AG10803 (cell line): ENCODE results near the gene PLPPR1.

Experiments used
- DNase-seq: peaks from one replicate; pipeline ENCODE4 v3.0.0; 2010; ENCODE audit warnings: low read depth
- H3K4me3 ChIP-seq: 2 replicates; pipeline ENCODE4 v1.5.1; 2011; ENCODE audit warnings: mild to moderate bottlenecking, low read length, control low read depth
- CTCF ChIP-seq: conservative IDR thresholded peaks from 2 replicates; pipeline ENCODE4 v1.5.1; 2011; ENCODE audit warnings: mild to moderate bottlenecking, low read length, control low read depth, inconsistent platforms

The PLPPR1 gene

DNA sequence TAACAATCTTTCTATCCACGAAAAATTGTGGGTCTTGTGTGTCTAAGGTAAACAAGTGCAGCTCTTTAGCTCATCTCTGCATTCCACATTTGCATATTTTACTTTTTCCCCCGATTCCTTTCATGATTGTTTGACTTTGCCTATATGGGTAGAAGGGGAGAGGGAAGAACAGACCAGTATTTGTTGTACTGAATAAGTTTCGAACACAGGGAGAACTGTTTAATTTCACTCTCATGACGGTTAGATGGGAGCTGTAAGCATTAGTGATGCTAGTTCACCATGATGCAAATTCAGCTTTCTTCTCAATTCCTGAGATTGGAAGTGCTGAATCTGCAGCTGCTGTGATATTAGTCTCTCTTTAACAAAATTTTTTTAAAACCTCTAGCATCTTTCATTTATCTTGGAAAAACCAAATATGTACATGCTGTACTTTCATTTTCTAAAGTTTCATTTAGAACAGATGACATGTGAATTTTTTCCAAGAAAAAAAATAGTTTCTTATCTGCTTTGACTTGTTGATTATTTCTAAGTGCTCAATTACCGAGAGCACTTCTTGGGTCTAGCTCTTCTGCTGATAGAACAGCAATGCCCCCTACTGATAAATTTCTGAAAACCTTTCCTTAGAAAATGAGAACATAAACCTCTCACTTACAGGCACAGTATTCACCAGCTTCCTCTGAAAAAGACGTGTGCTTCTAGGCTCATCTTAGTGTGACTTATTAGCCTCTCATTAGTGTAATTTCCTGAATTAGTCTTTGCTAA, 206.8 kb downstream of the PLPPR1 start:
- TF ChIP-seq CTCF = peak; percentile 24; the same call in 1 of the 2 replicates
- no peak overlapping the region for H3K4me3 ChIP-seq
- DNase-seq = peak; percentile 12

DNA sequence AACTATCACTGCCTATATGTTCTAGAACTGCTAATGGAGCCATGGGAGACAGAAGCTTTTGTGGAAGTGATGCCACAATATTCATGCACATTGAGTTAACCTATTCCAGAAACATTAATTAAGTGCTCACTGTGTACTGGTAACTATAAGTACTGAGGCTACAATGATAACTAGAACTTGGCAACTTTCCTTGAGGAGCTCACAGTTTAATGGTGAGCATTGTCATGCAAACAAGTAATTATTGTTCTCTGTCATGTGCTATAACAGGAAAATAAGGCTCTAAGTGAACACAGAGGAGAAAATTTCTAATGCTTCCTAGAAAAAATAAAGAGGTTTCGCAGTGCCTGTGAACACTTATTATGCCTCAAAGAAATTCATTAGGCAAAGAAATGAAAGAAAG, 214.1 kb downstream of the PLPPR1 start:
- no peak overlapping the region for H3K4me3 ChIP-seq
- no peak for DNase-seq
- no peak for TF ChIP-seq CTCF

DNA sequence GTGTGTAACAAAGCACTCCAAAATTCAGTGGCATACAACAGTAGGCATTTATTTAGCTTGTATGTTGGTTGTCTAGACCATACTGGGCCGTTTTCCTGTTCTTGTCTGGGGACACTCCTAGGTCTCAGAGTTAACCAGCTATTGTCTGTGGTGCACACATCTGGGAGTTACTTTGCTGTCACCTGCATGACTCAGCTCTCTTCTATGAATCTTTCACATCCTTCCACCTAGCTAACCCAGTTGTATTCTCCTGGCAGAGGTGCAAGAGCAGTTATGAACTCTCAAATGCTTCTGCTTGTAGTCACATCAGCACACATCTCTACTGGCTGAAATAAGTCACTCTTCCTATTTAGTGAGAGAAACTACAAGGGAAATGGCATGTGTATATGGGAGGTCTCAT, 218.2 kb downstream of the PLPPR1 start:
- no peak for TF ChIP-seq CTCF
- H3K4me3 ChIP-seq = no peak overlapping the region
- no peak for DNase-seq

DNA sequence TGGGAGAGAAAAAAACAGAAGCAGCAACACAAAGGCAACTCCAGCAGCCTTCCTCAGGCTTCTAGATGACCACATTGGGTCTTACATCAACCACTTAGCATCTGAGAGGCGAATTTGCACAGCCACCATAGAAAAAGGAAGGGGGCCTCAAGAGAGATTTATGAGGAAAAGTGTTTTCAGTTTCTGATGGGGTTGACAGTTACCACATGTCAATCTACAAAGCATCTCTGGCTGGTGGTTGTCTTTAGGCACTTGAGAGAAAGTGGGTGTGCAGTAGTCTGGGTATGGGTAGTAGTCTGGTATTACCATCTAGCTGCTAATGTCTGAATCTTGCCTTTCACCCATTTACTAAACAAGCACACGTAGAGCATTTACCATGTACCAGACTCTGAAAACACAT, 218.8 kb downstream of the PLPPR1 start:
- no peak overlapping the region for H3K4me3 ChIP-seq
- DNase-seq = no peak
- no peak for TF ChIP-seq CTCF

GRCh38 chr9:101254733-101255433, 226.4 kb downstream of the PLPPR1 start:
- no peak for DNase-seq
- H3K4me3 ChIP-seq = no peak overlapping the region
- TF ChIP-seq CTCF = no peak

DNA sequence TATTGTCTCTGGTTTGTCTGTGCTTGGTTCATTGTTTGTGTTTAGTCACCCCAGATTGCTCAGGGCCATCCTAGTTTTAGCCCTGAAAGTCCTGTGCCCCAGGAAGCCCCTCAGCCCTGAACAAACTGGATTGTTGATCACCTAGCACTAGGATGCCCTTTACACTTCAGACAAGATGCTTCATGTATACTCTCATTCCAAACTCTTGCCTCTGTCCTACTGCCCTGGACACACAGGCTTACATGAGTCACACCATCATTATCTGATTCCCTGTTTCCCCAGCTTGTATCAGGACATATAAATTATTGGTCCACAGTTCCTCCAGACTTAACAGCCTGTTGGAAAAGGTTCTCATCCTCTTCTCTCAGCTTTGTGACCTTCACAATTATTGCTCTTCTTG, 236.2 kb downstream of the PLPPR1 start:
- TF ChIP-seq CTCF = no peak
- no peak for DNase-seq
- H3K4me3 ChIP-seq = no peak overlapping the region

DNA sequence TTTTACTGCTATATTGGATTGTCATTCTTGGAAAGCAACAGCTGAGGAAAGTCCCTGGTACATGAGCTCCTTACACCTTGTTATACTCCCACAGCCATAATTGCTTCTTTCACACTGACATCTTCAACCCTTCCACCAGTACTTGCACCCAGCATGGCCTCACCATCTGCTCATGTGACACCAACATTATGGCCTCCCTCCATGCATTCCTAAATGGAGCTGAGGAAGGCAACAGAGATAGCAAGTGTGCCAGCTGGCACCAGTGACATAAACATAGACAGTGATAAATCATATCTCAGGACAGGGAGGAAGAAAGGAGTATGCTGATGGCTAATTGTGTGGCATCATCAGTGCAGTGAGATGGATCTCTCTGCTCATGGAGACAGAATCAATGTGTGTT, 236.7 kb downstream of the PLPPR1 start:
- no peak for DNase-seq
- H3K4me3 ChIP-seq = no peak overlapping the region
- no peak for TF ChIP-seq CTCF
